ENCODE measurements around the gene PEX16.

The PEX16 gene

DNA sequence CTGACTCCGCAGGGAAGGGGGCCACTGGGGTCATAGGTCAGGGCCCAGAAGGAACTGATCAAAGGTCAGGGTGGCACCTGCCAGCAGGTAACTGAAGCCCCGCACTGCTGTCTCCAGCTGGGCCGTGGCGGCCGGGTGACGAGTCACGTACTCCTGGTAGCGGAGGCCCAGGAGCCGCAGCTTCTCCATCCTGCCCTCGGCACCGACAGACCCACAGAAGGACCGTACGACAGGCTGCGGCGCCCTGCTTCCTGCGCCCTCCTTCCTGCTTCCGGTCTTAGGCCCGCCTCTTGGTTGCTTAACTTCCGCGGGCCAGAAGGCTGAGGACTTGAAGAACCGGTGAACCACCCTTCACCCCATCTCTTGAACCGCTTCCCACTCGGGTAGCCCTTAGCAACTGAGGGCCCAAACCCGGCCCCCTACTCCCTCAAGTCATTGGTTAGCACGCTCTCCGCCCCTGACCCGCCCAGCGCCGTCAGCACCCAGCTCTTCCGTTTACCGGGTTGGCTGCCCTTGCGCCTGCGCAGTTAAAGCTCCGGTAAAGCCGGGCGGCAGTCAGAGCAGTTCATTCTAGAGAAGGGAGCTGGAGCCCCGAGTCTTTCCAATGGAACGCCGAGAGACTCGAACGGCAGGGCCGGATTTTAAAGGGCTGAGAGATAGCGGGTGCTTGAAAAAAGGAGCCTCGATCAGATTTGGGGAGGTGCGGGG, at the start of gene PEX16:
Gene PEX16 (minus strand): TSS at position 255 of the 708 bp plus-strand sequence. CDS start 66 bp downstream, at position 189.
- peak; percentile 84 for DNase-seq

- DNase-seq = no peak
Observed at GRCh38 chr11:45964911-45965389, 47.3 kb upstream of the PEX16 start.

- no peak for DNase-seq
Observed at GRCh38 chr11:45961751-45962240, 44.1 kb upstream of the PEX16 start.

- DNase-seq = no peak
Observed at GRCh38 chr11:45960387-45961095, 42.9 kb upstream of the PEX16 start.

DNA sequence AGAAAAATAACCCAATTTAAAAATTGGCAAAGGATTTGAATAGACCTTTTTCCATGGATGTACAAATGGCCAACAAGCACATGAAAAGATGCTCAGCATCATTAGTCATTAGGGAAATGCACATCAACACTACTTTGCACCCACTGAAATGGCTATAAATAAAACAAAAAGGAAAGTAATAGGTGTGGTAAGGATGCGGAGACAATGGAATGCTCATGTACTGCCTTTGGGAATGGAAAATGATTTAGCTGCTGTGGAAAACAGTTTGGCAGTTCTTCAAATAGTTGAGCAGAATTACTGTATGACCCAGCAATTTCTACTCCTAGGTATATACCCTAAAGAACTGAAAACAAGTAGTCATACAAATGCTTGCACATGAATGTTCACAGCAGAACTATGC, 42.2 kb upstream of the PEX16 start:
- no peak for DNase-seq

GRCh38 chr11:45949992-45950407, 32.3 kb upstream of the PEX16 start:
- no peak for DNase-seq

DNA sequence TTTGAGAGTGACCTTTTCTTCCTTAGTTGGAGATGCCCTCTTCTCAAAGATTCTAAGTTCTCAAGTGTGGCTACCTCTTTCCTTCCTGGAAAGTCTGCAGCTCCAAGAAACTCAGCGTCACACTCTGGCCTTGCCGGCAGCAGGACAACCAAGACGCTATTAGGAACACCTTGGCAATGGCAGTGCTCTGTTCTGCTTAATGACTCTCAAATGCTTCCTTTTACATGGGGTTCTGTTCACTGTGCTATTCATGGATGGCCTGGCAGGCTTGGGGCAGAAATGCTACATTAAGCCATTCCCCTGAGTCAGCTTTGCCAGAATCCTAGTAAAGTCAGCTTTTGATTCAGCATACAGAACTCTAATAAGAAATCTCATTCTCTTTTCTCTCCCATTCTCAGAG, 30.7 kb upstream of the PEX16 start:
- no peak for DNase-seq

DNA sequence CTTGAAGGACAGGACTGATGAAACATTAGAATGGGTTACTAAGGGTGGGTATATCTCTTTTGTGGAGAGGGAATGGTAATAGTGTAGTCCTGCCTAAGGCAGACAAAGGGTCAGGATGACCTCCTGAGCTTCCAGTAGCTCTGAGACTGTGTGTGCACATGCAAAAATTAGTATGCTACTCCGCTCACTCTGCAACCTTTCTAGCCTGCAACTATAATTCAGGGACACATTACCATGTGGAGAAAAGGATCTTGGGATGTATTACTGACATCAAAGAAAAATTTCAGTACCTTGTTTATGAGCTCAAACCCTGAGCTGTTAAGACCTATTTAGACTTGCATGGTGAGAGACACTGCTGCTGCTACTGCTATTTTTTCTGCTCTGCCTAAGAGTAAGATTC, 30.2 kb upstream of the PEX16 start:
- DNase-seq = no peak

DNA sequence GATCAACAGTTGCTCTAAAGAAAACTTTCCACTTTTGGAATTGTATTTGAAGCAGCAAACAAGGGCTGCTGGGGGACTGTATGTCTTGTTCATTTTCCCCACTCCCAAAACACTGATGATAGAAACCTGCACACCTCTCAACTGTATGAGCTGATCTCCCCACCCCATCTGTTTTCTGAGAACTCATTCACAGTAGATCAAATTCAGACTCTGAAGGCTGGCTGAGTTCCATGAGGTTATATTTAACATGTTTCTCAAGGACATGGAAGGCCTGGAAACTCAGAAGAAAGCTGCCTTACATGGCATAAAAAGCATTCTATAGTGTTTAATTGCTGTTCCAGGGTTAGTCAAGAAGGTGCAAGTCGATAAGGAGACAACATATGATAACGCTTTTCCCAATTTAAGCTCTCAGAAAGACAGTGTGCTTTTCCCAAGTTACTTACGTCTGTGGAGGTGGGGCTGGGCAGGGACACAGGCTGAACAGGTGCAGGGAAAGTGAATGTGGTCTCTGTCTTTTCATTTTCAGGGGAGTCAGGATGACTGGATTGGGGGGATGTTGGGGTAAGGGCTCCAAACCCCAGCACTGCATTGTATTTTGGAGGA, 27.8 kb upstream of the PEX16 start:
- no peak for DNase-seq

DNA sequence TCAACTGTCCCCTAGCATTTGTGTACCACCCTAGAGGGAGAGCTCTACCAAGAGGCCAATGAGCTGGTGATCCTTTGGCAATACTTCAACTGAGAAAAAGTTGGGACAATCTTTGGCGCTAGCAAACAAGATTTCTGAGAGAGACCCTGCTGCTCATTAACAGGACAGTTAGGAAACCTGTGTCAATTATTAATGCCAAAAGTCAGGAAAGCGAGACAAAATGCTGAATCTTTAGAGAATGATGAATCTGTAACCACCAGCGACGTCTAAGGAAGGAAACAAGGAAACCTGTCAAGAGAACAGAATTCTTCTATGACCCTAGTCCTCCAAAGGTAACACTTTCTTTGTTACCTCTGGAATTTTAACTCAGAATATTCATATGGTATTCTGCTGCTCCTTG, 24.7 kb upstream of the PEX16 start:
- no peak for DNase-seq

DNA sequence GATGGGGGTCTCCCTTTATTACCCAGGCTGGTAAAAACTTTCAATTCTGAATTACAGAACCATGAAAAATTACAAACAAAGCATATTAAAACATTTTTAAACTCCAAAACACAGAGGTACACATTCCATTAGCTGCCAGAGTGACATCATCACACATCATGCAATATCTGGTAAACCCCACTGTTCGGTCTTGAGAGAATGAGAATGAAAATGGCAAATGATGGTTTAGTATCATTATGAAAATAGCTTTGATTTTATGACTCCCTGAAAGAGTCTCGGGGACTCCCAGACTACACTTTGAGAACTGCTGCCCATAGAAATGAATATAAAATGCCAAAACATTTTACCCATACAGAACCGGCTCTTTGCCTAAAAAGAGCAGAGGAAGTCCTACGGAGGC, 23.6 kb upstream of the PEX16 start:
- DNase-seq = no peak

- no peak for DNase-seq
Observed at GRCh38 chr11:45939836-45940235, 22.2 kb upstream of the PEX16 start.

GRCh38 chr11:45937916-45938315, 20.2 kb upstream of the PEX16 start:
- no peak for DNase-seq

GRCh38 chr11:45936511-45937054, 18.9 kb upstream of the PEX16 start:
- DNase-seq = no peak

GRCh38 chr11:45935349-45936064, 17.8 kb upstream of the PEX16 start:
- no peak for DNase-seq

DNA sequence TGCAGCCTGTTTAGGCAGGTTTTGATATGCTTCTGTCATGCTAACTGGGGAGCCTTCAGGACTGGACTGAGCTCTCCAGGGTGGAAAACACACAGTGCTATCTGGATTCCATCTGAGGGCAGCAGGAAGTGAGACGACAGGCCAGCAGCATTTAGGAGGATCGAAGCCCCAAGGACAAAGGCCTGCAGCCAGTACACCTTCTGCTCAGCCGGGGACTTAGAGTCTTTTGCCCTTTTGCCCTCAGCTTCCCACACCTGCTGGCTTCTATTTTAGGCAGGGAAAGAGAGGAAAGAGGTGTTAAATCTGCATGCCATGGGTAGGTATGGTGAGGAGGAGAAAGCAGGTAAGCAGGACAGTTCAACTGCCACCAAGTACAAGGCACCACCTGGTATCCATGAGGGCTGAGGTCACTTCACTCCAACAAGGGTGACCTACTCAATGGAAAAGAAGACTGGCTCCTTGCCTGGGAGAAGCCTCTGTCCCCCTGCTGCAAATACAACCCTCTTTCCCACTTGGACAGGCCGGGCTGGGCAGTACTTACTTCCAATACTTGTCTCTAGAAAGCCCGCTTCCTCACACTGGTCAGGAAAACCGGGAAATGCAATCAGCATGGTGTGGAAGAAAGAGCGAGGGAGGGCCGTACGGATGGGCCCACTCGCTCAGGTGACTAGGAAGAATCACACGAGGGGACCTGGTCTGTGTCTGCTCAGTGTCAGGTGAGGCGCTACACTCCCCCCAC, 17.1 kb upstream of the PEX16 start:
- DNase-seq = no peak

GRCh38 chr11:45933846-45934579, 16.3 kb upstream of the PEX16 start:
- DNase-seq = no peak

- DNase-seq = no peak
Observed at GRCh38 chr11:45933131-45933831, 15.6 kb upstream of the PEX16 start.

- DNase-seq = no peak
Observed at GRCh38 chr11:45932217-45932616, 14.5 kb upstream of the PEX16 start.

DNA sequence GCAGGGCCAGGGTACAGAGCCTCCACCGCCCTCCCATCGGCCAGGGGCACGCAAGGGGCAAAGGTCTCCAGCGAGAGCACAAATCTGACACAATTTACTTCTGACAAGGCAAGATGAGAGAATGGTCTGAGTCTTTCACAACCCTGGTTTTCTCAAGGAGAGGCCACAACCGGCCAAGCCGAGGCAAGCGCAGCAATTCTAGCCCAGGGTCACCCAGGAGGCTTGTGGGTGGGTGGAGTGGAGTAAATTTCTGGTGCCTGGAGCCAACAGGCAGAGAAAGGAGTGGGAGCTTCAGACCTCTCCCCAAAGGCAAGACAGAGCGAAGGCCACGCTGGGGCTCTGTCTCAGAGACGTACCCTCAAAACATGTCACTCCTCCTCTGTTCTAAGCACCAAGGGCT, 14.1 kb upstream of the PEX16 start:
- no peak for DNase-seq
